B cell (primary cell): ENCODE data around the gene GSX1.

Source experiments
- CTCF ChIP-seq: fragments of 200-600 bp; IDR thresholded peaks from one replicate; pipeline ENCODE4 v1.8.0; 2022; ENCODE audit warnings: antibody characterized with exemption, mild to moderate bottlenecking
- EZH2 ChIP-seq: IDR thresholded peaks from 2 replicates; pipeline ENCODE4 v1.6.1; 2012; ENCODE audit warnings: borderline replicate concordance, low read depth, mild to moderate bottlenecking, moderate library complexity, low read length; ENCODE audit not compliant: insufficient read depth, poor library complexity, severe bottlenecking

GRCh38 chr13:27788271-27788670, 4.0 kb upstream of the GSX1 start:
- TF ChIP-seq CTCF, result no peak
- TF ChIP-seq EZH2, result no peak
